Measurements from ENCODE around the gene ARMC12. TPM values are rescaled to one million over a fixed set of nuclear protein-coding genes. Genes with fewer than 3 reads are reported as not detected.
A peak's percentile ranks its signal among the peaks of the same experiment; 100 is the strongest.

Gene ARMC12
- total RNA-seq, 1 donor from 2014 or later = 0.52 TPM

- Histone ChIP-seq H3K4me1 (ENCODE audit: control insufficient read depth in 3 of 3, insufficient read depth in 3 of 3, low read length in 3 of 3) (peaks cover 25 to 42% (median 37%) of the 10 kb centered on the region in 3 donors), H3K27ac (ENCODE audit: low read depth, low read length) (peak overlapping the region; percentile 74), H3K4me3 (ENCODE audit: low read length in 3 of 3) (no peak overlapping the region), H3K27me3 (ENCODE audit: control insufficient read depth in 3 of 3, insufficient read depth in 3 of 3, low read length in 3 of 3) (no peaks in the 10 kb centered on the region), H3K9me3 (ENCODE audit: control insufficient read depth in 3 of 3, low read length in 3 of 3) (no peaks in the 10 kb centered on the region), H3K9ac (ENCODE audit: low read depth in 1 of 3, low read length in 3 of 3) (no peak overlapping the region), H3K36me3 (ENCODE audit: control insufficient read depth in 3 of 3, insufficient read depth in 3 of 3, low read length in 3 of 3) (no peaks in the 10 kb centered on the region)
These were observed 18.5 kb upstream of the ARMC12 start for GRCh38 chr6:35718375-35718736.

- H3K9ac ChIP-seq (ENCODE audit: low read depth in 1 of 3, low read length in 3 of 3) = peak overlapping the region in 1 of 3 donors; percentile 0
- H3K4me3 ChIP-seq (ENCODE audit: low read length in 3 of 3) = no peak overlapping the region
- H3K9me3 ChIP-seq (ENCODE audit: control insufficient read depth in 3 of 3, low read length in 3 of 3) = no peaks in the 10 kb centered on the region
- H3K4me1 ChIP-seq (ENCODE audit: control insufficient read depth in 3 of 3, insufficient read depth in 3 of 3, low read length in 3 of 3) = peaks cover 25 to 43% (median 42%) of the 10 kb centered on the region in 3 donors
- no peaks in the 10 kb centered on the region for H3K36me3 ChIP-seq (ENCODE audit: control insufficient read depth in 3 of 3, insufficient read depth in 3 of 3, low read length in 3 of 3)
- H3K27ac ChIP-seq (ENCODE audit: low read depth, low read length) = peak overlapping the region; percentile 74
- no peaks in the 10 kb centered on the region for H3K27me3 ChIP-seq (ENCODE audit: control insufficient read depth in 3 of 3, insufficient read depth in 3 of 3, low read length in 3 of 3)
These were observed 17.9 kb upstream of the ARMC12 start for GRCh38 chr6:35718911-35719381.

DNA sequence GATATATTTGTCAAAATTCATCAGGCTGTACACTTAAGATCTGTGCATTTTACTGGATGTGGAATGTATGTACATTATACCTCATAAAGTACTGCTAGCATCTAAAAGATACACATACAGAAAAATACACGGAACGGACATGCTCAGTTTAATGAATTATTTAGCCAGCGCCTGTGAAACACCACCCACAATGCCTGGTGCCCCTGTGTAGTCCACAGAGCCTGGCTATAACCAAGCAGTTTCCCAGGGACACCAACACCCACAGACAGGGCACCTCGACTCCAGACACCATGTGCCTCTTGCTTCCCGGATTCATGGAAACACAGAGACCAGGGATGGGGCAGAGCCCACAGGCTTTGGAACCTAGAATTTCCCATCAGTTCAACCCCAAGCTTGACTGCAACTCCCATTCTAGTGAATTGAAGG is 17.4 kb upstream of the ARMC12 start:
- peaks cover 25 to 48% (median 46%) of the 10 kb centered on the region in 3 donors for H3K4me1 ChIP-seq (ENCODE audit: control insufficient read depth in 3 of 3, insufficient read depth in 3 of 3, low read length in 3 of 3)
- peak overlapping the region; percentile 51 to 66 (median 60) for H3K4me3 ChIP-seq (ENCODE audit: low read length in 3 of 3)

GRCh38 chr6:35719830-35720733 is 16.8 kb upstream of the ARMC12 start:
- Histone ChIP-seq H3K36me3 (ENCODE audit: control insufficient read depth in 3 of 3, insufficient read depth in 3 of 3, low read length in 3 of 3) (no peaks in the 10 kb centered on the region), H3K27ac (ENCODE audit: low read depth, low read length) (peak overlapping the region; percentile 74), H3K9ac (ENCODE audit: low read depth in 1 of 3, low read length in 3 of 3) (peak overlapping the region; percentile 53 to 84 (median 71)), H3K4me1 (ENCODE audit: control insufficient read depth in 3 of 3, insufficient read depth in 3 of 3, low read length in 3 of 3) (peaks cover 28 to 55% (median 50%) of the 10 kb centered on the region in 3 donors), H3K9me3 (ENCODE audit: control insufficient read depth in 3 of 3, low read length in 3 of 3) (no peaks in the 10 kb centered on the region), H3K4me3 (ENCODE audit: low read length in 3 of 3) (peak overlapping the region; percentile 51 to 66 (median 60)), H3K27me3 (ENCODE audit: control insufficient read depth in 3 of 3, insufficient read depth in 3 of 3, low read length in 3 of 3) (no peaks in the 10 kb centered on the region)

More for the DNA sequence above, 17.4 kb upstream of the ARMC12 start:
- Histone ChIP-seq H3K9me3 (ENCODE audit: control insufficient read depth in 3 of 3, low read length in 3 of 3) (no peaks in the 10 kb centered on the region), H3K9ac (ENCODE audit: low read depth in 1 of 3, low read length in 3 of 3) (peak overlapping the region; percentile 53 to 84 (median 71)), H3K27me3 (ENCODE audit: control insufficient read depth in 3 of 3, insufficient read depth in 3 of 3, low read length in 3 of 3) (no peaks in the 10 kb centered on the region), H3K36me3 (ENCODE audit: control insufficient read depth in 3 of 3, insufficient read depth in 3 of 3, low read length in 3 of 3) (no peaks in the 10 kb centered on the region), H3K27ac (ENCODE audit: low read depth, low read length) (peak overlapping the region; percentile 74)

GRCh38 chr6:35722121-35722761 is 14.6 kb upstream of the ARMC12 start:
- H3K27ac ChIP-seq (ENCODE audit: low read depth, low read length) = no peak overlapping the region
- no peaks in the 10 kb centered on the region for H3K9me3 ChIP-seq (ENCODE audit: control insufficient read depth in 3 of 3, low read length in 3 of 3)
- peak overlapping the region in 1 of 3 donors; percentile 17 for H3K4me3 ChIP-seq (ENCODE audit: low read length in 3 of 3)
- H3K4me1 ChIP-seq (ENCODE audit: control insufficient read depth in 3 of 3, insufficient read depth in 3 of 3, low read length in 3 of 3) = peaks cover 49 to 76% (median 66%) of the 10 kb centered on the region in 3 donors
- peak overlapping the region in 1 of 3 donors; percentile 46 for H3K9ac ChIP-seq (ENCODE audit: low read depth in 1 of 3, low read length in 3 of 3)
- no peaks in the 10 kb centered on the region for H3K27me3 ChIP-seq (ENCODE audit: control insufficient read depth in 3 of 3, insufficient read depth in 3 of 3, low read length in 3 of 3)
- no peaks in the 10 kb centered on the region for H3K36me3 ChIP-seq (ENCODE audit: control insufficient read depth in 3 of 3, insufficient read depth in 3 of 3, low read length in 3 of 3)

DNA sequence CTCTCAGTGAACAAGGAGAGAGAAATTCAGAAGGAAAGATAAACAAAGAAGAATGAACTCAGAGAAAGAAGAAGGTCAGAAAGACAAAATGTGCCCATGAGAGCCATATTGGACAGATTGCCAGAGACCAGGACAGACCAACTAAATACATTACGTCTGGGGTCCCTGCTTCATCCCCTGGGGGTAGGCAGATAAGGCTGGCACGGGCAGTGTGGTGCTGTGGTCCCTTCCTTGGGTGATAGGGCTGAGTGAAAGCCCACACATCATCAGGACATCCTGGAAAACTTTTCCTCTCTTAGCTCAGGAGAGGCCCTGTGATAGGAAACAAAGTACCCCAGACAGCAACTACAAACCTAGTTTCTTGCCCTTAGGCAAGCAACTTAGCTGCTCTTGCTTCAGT is 13.2 kb upstream of the ARMC12 start:
- Histone ChIP-seq H3K9ac (ENCODE audit: low read depth in 1 of 3, low read length in 3 of 3) (no peak overlapping the region), H3K36me3 (ENCODE audit: control insufficient read depth in 3 of 3, insufficient read depth in 3 of 3, low read length in 3 of 3) (no peaks in the 10 kb centered on the region), H3K4me3 (ENCODE audit: low read length in 3 of 3) (no peak overlapping the region), H3K27me3 (ENCODE audit: control insufficient read depth in 3 of 3, insufficient read depth in 3 of 3, low read length in 3 of 3) (no peaks in the 10 kb centered on the region), H3K27ac (ENCODE audit: low read depth, low read length) (no peak overlapping the region), H3K4me1 (ENCODE audit: control insufficient read depth in 3 of 3, insufficient read depth in 3 of 3, low read length in 3 of 3) (peaks cover 61 to 85% (median 73%) of the 10 kb centered on the region in 3 donors), H3K9me3 (ENCODE audit: control insufficient read depth in 3 of 3, low read length in 3 of 3) (no peaks in the 10 kb centered on the region)

DNA sequence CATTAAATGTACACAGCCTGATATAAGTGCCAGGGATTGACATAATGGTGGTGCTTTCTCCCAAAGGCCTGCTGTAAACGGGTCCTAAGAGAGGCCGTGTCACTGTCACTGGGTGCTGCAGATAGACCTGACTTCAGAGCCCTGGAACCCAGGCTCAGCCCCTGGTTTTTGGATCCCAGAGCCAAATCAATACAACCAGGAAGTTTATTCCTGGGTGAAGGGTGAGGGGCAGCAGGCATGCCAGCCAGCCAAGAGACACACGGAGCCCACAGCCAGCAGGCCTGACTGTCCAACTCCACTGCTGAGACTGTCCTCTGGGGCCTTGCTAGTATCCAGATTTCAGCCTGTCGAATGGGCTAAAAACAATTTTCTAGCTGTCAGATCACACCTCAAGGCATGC is 12.8 kb upstream of the ARMC12 start:
- Histone ChIP-seq H3K9ac (ENCODE audit: low read depth in 1 of 3, low read length in 3 of 3) (no peak overlapping the region), H3K27me3 (ENCODE audit: control insufficient read depth in 3 of 3, insufficient read depth in 3 of 3, low read length in 3 of 3) (no peaks in the 10 kb centered on the region), H3K9me3 (ENCODE audit: control insufficient read depth in 3 of 3, low read length in 3 of 3) (no peaks in the 10 kb centered on the region), H3K4me1 (ENCODE audit: control insufficient read depth in 3 of 3, insufficient read depth in 3 of 3, low read length in 3 of 3) (peaks cover 66 to 85% (median 74%) of the 10 kb centered on the region in 3 donors), H3K4me3 (ENCODE audit: low read length in 3 of 3) (no peak overlapping the region), H3K36me3 (ENCODE audit: control insufficient read depth in 3 of 3, insufficient read depth in 3 of 3, low read length in 3 of 3) (no peaks in the 10 kb centered on the region), H3K27ac (ENCODE audit: low read depth, low read length) (no peak overlapping the region)

DNA sequence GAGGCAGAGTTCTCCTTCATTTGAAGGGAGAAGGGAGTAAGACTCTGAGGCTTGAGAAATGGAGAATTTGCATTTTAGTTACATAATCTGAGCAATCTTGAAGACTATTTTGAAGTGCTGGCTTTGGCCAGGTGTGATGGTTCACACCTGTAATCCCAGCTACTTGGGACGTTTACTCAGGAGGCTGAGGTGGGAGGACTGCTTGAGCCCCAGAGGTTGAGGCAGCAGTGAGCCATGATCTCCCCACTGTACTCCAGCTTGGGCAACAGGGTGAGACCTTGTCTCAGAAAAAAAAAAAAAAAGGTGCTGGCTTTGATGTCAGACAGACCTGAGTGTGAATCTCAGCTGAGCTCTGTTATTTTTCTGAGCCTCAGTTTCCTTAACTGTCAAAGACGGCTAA is 12.4 kb upstream of the ARMC12 start:
- H3K4me1 ChIP-seq (ENCODE audit: control insufficient read depth in 3 of 3, insufficient read depth in 3 of 3, low read length in 3 of 3) = peaks cover 68 to 85% (median 74%) of the 10 kb centered on the region in 3 donors
- no peak overlapping the region for H3K4me3 ChIP-seq (ENCODE audit: low read length in 3 of 3)
- H3K9me3 ChIP-seq (ENCODE audit: control insufficient read depth in 3 of 3, low read length in 3 of 3) = no peaks in the 10 kb centered on the region
- H3K9ac ChIP-seq (ENCODE audit: low read depth in 1 of 3, low read length in 3 of 3) = no peak overlapping the region
- no peaks in the 10 kb centered on the region for H3K27me3 ChIP-seq (ENCODE audit: control insufficient read depth in 3 of 3, insufficient read depth in 3 of 3, low read length in 3 of 3)
- no peaks in the 10 kb centered on the region for H3K36me3 ChIP-seq (ENCODE audit: control insufficient read depth in 3 of 3, insufficient read depth in 3 of 3, low read length in 3 of 3)
- no peak overlapping the region for H3K27ac ChIP-seq (ENCODE audit: low read depth, low read length)

DNA sequence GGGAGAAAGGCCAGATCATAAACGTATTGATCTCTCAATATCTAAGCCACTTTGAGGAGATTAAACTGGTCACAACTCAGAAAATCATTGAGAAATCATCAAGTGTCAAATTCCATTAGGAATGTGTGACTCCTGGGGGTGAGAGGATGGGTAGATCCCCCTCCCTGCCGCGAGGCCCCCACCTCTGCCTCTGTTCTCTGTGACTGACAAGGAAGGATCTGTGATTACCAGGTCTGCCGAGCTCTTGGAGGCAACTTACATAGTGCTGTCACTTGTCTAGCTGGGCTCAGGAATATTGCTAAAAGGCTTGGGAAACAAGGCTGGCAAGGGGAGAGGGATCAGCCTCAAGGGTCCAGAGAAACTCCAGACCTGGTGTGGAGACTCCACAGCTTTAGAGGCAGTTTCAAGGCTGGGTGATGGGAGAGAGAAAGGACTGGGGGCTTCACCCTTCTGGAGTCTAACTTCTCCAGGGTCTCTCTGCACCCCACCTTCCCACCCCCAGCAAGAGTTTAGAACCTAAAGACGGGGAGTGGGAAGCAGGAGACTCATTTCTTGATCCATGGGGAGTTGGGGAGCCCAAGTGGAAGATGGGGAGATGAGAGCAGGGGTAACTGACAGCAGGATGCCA is 11.6 kb upstream of the ARMC12 start:
- no peaks in the 10 kb centered on the region for H3K36me3 ChIP-seq (ENCODE audit: control insufficient read depth in 3 of 3, insufficient read depth in 3 of 3, low read length in 3 of 3)
- H3K9ac ChIP-seq (ENCODE audit: low read depth in 1 of 3, low read length in 3 of 3) = peak overlapping the region; percentile 57 to 69 (median 57)
- H3K4me3 ChIP-seq (ENCODE audit: low read length in 3 of 3) = peak overlapping the region in 1 of 3 donors; percentile 53
- peak overlapping the region; percentile 98 for H3K27ac ChIP-seq (ENCODE audit: low read depth, low read length)
- peaks cover 65 to 82% (median 71%) of the 10 kb centered on the region in 3 donors for H3K4me1 ChIP-seq (ENCODE audit: control insufficient read depth in 3 of 3, insufficient read depth in 3 of 3, low read length in 3 of 3)
- H3K27me3 ChIP-seq (ENCODE audit: control insufficient read depth in 3 of 3, insufficient read depth in 3 of 3, low read length in 3 of 3) = no peaks in the 10 kb centered on the region
- H3K9me3 ChIP-seq (ENCODE audit: control insufficient read depth in 3 of 3, low read length in 3 of 3) = no peaks in the 10 kb centered on the region

All from skeletal muscle tissue (tissue), 4 donors.